WERI-Rb-1 (cell line): ENCODE measurements around the gene AJUBA.

Experiments used
- DNase-seq: peaks from one replicate; pipeline ENCODE4 v3.0.0-alpha.2; 2020
- H3K27ac ChIP-seq: fragments of 250-450 bp; sonication (Bioruptor Pico); 2 replicates; pipeline ENCODE4 v1.5.1; 2020; ENCODE audit warnings: mild to moderate bottlenecking, moderate library complexity
- H3K27me3 ChIP-seq: fragments of 250-450 bp; sonication (Bioruptor Pico); 2 replicates; pipeline ENCODE4 v1.5.1; 2021; ENCODE audit warnings: mild to moderate bottlenecking, low read depth, moderate library complexity; ENCODE audit not compliant: insufficient read depth, severe bottlenecking
- H3K36me3 ChIP-seq: fragments of 250-450 bp; sonication (Bioruptor Pico); 2 replicates; pipeline ENCODE4 v1.5.1; 2020; ENCODE audit warnings: mild to moderate bottlenecking, moderate library complexity
- H3K4me3 ChIP-seq: 2 replicates; pipeline ENCODE4 v1.5.1; 2011; ENCODE audit warnings: low read depth, mild to moderate bottlenecking, control low read depth, low read length
- H3K9me3 ChIP-seq: fragments of 250-450 bp; sonication (Bioruptor Pico); 2 replicates; pipeline ENCODE4 v1.5.1; 2021; ENCODE audit warnings: mild to moderate bottlenecking, moderate library complexity; ENCODE audit not compliant: severe bottlenecking
- TF ChIP-seq, protein P1 (sequence below): IDR thresholded peaks from 2 replicates; pipeline ENCODE4 v1.5.1; 2011; ENCODE audit warnings: low read depth, mild to moderate bottlenecking, control low read depth, inconsistent platforms, low read length

AJUBA gene

DNA sequence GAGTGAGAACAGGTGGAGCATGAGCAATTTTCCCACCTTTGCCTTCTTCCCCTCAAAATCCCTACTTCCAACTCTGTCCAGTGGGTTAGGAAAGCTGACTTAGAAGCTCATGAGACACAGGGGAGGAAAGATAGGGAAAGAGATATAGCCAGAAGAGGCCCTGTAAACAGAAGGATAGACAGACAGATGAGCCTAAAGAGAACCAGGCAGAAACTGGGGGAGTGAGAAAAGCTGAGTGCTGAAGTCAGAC lies 5.0 kb downstream of the AJUBA start:
- Histone ChIP-seq H3K9me3 (no peaks in the 10 kb centered on the region), H3K27ac (peak overlapping the region; percentile 82), H3K27me3 (no peaks in the 10 kb centered on the region), H3K36me3 (no peaks in the 10 kb centered on the region; the same call in 1 of the 2 replicates), H3K4me3 (peak overlapping the region; percentile 6; the same call in 1 of the 2 replicates)
- TF ChIP-seq, protein P1, sequence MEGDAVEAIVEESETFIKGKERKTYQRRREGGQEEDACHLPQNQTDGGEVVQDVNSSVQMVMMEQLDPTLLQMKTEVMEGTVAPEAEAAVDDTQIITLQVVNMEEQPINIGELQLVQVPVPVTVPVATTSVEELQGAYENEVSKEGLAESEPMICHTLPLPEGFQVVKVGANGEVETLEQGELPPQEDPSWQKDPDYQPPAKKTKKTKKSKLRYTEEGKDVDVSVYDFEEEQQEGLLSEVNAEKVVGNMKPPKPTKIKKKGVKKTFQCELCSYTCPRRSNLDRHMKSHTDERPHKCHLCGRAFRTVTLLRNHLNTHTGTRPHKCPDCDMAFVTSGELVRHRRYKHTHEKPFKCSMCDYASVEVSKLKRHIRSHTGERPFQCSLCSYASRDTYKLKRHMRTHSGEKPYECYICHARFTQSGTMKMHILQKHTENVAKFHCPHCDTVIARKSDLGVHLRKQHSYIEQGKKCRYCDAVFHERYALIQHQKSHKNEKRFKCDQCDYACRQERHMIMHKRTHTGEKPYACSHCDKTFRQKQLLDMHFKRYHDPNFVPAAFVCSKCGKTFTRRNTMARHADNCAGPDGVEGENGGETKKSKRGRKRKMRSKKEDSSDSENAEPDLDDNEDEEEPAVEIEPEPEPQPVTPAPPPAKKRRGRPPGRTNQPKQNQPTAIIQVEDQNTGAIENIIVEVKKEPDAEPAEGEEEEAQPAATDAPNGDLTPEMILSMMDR: no peak
- DNase-seq: no peak

DNA sequence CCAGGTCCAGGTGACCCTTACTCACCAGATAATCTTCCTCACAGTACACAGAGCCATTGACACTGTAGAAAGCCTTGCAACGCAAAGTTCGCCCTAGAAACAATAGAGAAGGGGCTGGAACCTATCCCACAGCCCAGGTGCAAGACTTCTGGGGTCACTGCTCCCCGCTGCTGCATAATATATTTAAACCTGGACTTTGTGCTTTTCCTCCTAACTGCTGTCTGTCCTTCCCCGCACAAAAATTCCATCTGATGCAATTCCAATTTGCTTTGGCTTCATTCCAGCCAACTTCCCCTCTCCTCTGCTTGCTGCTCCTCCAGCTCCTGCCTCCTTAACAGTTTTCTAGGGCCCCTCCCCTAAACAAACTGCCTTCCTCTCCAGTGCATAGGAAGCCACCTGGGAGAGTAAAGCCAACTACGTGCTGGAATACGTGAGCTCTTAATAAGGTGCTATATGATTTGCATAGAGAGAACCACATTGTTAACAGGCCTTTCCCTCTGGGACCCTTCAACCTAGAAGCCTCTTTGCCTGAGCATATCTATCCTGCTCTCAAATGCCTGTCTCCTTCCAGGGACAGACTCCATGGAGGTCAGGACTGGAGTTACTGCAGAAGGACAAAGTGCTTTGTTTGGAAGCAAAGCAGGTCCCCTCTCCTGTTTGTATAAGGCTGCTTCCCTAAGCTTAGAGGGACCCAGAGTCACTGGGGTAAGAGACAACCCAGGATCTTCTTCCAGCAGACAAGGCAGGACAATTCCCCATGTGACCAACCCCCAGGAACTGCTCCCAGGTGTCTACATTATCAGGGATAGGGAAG lies 5.5 kb downstream of the AJUBA start:
- H3K27me3 ChIP-seq: no peaks in the 10 kb centered on the region
- peak; percentile 16 for DNase-seq
- H3K27ac ChIP-seq: peak overlapping the region; percentile 82
- TF ChIP-seq, protein P1: no peak
- no peaks in the 10 kb centered on the region; the same call in 1 of the 2 replicates for H3K36me3 ChIP-seq
- H3K4me3 ChIP-seq: peak overlapping the region; percentile 6; the same call in 1 of the 2 replicates
- no peaks in the 10 kb centered on the region for H3K9me3 ChIP-seq

DNA sequence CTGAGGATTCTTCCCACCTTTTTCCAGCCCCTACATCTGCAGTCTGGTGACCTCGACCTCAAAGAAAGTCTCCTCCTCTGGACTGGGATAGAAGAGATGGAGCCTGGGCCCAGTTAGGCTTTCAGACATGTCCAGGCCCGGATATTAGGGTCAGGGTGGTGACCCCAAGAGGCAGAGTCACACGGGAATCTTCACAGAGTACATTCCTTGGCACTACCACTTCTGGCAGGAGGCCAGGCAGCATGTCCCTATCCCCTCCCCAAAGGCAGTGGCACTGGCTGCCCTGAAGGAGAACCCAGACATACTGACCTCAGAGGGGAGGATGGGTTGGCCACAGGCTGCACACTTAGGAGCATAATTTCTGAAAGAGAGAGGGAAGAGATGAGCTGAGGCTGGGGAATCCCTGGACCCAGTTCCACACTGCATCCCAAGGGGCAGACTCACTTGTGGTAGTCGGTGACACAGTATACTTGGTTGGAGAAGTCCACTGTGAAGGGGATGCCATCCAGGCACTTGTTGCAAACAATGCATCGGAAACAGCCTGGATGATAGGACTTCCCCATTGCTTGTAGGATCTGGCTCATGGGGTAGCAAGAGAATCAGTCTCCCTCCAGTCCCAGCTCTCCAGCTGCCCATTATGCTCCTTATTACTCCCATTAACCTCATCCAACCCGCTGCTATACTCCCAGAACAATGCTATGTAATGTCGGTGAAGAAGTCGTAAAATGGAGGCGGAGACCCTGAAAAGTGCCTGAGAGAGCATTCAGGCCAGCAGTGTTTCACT lies 7.6 kb downstream of the AJUBA start:
- no peaks in the 10 kb centered on the region; the same call in 1 of the 2 replicates for H3K36me3 ChIP-seq
- TF ChIP-seq, protein P1: no peak
- H3K27ac ChIP-seq: peak overlapping the region; percentile 11
- no peaks in the 10 kb centered on the region for H3K9me3 ChIP-seq
- no peak overlapping the region for H3K4me3 ChIP-seq
- DNase-seq: no peak
- H3K27me3 ChIP-seq: no peaks in the 10 kb centered on the region

DNA sequence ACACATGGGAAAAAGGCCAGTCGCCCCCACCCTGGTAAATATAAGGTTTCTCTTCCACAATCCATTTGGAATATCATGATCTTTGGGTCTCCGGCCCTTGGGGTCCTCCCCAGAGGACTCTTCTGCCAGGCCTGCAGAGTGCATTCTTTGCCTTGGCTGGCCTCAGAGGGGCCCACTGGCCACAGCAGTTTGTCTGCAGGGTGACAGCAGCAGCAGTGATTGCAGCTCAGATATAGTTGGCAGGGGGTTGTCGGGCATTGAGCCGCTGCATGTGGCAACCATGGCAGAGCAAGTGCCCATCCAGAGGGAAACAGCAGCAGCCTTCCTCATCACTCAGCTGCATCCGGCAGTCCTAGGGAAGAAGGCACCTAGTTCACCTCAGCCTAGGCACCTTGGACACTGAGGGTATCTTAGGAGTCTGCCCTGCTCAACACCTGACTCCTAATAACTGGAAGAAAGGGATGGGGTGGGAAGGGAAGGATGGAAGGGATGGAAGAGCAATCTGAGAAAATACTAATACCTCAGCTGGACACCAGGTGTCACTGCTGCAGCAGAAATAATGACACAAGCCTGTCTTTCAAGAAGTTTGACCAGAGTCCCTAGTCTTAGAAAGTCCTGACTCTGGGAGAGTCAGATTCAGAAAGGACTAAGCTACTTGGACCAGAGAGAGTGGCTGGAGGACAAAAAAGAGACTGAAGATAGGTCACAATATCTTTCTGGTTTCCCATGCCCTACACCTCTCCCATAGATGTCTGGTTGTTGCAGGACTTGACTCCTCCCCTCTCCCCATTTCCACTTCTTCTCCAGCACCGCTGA lies 8.9 kb downstream of the AJUBA start:
- Histone ChIP-seq H3K27ac (no peak overlapping the region), H3K36me3 (no peaks in the 10 kb centered on the region; the same call in 1 of the 2 replicates), H3K4me3 (no peak overlapping the region), H3K9me3 (no peaks in the 10 kb centered on the region), H3K27me3 (no peaks in the 10 kb centered on the region)
- TF ChIP-seq, protein P1: peak; percentile 71
- DNase-seq: peak; percentile 48

DNA sequence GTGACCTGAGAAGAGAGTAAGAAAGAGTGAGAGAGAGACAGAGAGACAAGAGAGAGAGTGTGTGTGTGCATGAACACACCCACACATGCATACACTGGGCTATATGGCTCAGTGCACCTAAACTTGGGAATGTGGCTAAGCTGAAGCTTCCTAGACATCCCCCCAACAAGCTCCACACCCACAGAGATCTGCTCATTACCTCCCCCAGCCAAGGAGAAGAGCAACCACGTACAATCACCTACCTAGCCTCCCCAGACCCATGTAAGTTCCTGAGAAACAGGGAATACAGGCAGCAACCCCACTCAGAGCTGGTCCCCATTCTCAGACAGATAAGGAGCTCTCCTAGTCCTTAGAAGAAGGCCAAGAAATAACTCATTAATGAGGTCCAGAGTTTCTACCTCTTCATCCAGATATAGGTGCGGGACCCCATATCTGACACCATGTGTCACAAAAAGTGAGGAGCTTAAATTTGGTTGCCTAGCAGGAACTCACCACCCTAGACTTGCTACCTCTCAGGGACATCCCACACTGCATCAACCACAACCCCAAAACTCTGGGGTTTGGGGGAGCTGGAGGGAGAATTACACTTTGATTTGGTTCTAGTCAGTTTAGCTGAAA lies 9.9 kb downstream of the AJUBA start:
- TF ChIP-seq, protein P1: no peak

More for the DNA sequence above, 9.9 kb downstream of the AJUBA start:
- no peaks in the 10 kb centered on the region for H3K9me3 ChIP-seq
- H3K4me3 ChIP-seq: no peak overlapping the region
- H3K36me3 ChIP-seq: no peaks in the 10 kb centered on the region; the same call in 1 of the 2 replicates
- H3K27ac ChIP-seq: no peak overlapping the region
- no peak for DNase-seq
- H3K27me3 ChIP-seq: no peaks in the 10 kb centered on the region
